ENCODE results near the gene RBM39.

The RBM39 gene

GRCh38 chr20:35674921-35675320 is 67.1 kb downstream of the RBM39 start:
- DNase-seq (ENCODE audit: low spot score), result no peak

DNA sequence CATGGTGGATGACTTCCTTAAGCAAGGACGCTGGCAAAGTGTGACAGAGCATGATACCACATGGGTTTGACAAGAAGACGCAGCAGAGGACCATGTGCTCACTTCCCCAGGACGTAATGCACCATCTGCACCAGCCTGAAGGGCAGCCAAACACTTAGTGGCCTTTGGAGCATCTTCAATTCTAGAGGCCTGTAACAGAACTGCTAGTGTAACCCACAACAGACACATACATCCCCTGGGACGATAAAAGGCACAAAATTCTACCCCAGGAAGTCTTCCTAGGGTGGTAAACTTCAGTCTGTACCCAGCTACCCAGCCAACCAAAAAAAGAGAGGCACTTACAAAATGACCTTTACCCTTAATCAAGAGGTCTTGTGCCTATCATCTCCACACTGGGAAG is 68.2 kb downstream of the RBM39 start:
- no peak for DNase-seq (ENCODE audit: low spot score)

- DNase-seq (ENCODE audit: low spot score), result no peak
These were observed 72.4 kb downstream of the RBM39 start for GRCh38 chr20:35669681-35670080.

GRCh38 chr20:35669221-35669620 is 72.8 kb downstream of the RBM39 start:
- DNase-seq (ENCODE audit: low spot score), result no peak

DNA sequence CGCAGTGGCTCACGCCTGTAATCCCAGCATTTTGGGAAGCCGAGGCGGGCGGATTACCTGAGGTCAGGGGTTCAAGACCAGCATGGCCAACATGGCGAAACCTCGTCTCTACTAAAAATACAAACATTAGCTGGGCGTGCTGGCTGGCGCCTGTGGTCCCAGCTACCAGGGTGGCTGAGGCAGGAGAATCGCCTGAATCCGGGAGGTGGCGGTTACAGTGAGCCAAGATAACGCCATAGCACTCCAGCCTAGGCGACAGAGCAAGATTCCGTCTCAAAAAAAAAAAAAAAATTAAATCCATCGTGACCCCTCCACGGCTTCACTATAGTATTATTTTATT is 76.1 kb downstream of the RBM39 start:
- DNase-seq (ENCODE audit: low spot score), result no peak

- peak; percentile 98 for DNase-seq (ENCODE audit: low spot score)
These were observed 77.4 kb downstream of the RBM39 start, which contains the start of the genes CPNE1 and RBM12 for GRCh38 chr20:35664466-35665206. TSS of gene CPNE1 (minus strand) at chr20:35664900. CDS start at chr20:35632923, 31,977 bp downstream. TSS of gene RBM12 (minus strand) at chr20:35664900. CDS start at chr20:35655322, 9,578 bp downstream.

GRCh38 chr20:35663516-35664465 is 78.3 kb downstream of the RBM39 start:
- peak; percentile 66 for DNase-seq (ENCODE audit: low spot score)

- DNase-seq (ENCODE audit: low spot score), result no peak
These were observed 79.5 kb downstream of the RBM39 start for GRCh38 chr20:35662551-35662950.

DNA sequence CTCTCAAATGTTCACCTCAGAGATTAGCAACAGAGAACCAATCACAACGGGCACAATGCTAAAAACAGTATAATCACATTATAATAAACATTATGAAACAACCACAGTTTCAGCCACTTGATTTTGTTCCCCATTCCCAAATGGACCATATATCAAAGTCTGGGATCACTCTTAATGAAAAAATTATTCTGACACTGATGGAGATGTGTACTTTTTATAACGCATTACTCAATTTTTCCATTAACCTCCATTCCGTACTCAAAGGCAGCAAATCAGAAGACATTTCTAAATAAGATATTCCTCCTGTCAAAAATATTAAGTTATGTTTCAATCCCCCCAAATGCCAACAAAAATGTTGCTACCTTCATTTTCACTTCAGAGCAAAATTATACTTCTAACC is 80.2 kb downstream of the RBM39 start:
- DNase-seq (ENCODE audit: low spot score), result no peak

- no peak for DNase-seq (ENCODE audit: low spot score)
These were observed 81.0 kb downstream of the RBM39 start for GRCh38 chr20:35661053-35661452.

GRCh38 chr20:35660122-35660937 is 81.7 kb downstream of the RBM39 start:
- no peak for DNase-seq (ENCODE audit: low spot score)

GRCh38 chr20:35657271-35657670 is 84.8 kb downstream of the RBM39 start:
- no peak for DNase-seq (ENCODE audit: low spot score)

DNA sequence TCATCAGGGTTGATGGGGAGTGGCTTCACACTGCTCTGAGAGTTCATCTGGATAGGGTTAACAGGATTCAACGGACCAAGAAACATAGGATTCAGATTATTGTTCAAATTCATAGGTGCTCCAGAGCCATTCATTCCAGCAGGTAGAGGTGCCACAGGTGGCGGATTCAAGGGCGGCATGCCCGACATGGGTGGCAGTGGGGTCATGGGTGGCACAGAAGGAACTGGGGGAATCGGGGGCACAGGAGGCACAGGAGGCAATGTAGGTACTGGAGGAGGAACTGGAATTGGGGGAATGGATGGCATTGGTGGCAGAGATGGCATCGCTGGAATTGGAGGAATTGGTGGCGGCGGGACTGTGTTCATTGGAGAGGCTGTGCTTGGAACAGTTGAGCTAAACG is 87.6 kb downstream of the RBM39 start:
- no peak for DNase-seq (ENCODE audit: low spot score)

- DNase-seq (ENCODE audit: low spot score), result no peak
These were observed 88.2 kb downstream of the RBM39 start for GRCh38 chr20:35653893-35654292.

Measured in D341Med (cell line).